ENCODE measurements around the gene THSD7A.

- no peak for TF ChIP-seq CTCF (IDR thresholded peaks at IDR 0.05; ENCODE audit: poor library complexity)
- TF ChIP-seq EZH2phosphoT487 (IDR thresholded peaks at IDR 0.05; ENCODE audit: low read depth, severe bottlenecking, unreplicated experiment) = no peak
Measured at GRCh38 chr7:11584406-11585031, 247.5 kb downstream of the THSD7A start.

Data from hepatocyte (in vitro differentiated cells).